ENCODE data around the gene ANKRD63. TPM values are rescaled to one million over a fixed set of nuclear protein-coding genes. Genes with fewer than 3 reads are reported as not detected.

The ANKRD63 gene
- total RNA-seq, 1 experiment from 2014 or later: not detected

GRCh38 chr15:40300771-40301170 lies 17.9 kb upstream of the ANKRD63 start:
- H3K9me3 Mint-ChIP-seq (ENCODE audit: unreplicated experiment): peaks cover 7% of the 10 kb centered on the region
- H3K36me3 Mint-ChIP-seq (ENCODE audit: insufficient read depth, unreplicated experiment): no peaks in the 10 kb centered on the region
- peaks cover 24% of the 10 kb centered on the region for H3K27me3 Mint-ChIP-seq (ENCODE audit: insufficient read depth, unreplicated experiment)
- ChIA-PET POLR2A (no interaction called here), CTCF (interaction anchor here (1.0 to 2.8 kb wide), 2 partner anchors 9 to 26 kb away, joined by 4 to 12 read pairs; no protein-coding TSS in a partner anchor)
- no peak overlapping the region for H3K27ac Mint-ChIP-seq (ENCODE audit: low read depth, unreplicated experiment)
- no peaks in the 10 kb centered on the region for H3K4me1 Mint-ChIP-seq (ENCODE audit: insufficient read depth, unreplicated experiment)
- no peak for TF ChIP-seq CTCF (IDR thresholded peaks at IDR 0.05; ENCODE audit: unreplicated experiment)
- intact Hi-C loops (cut with micrococcal nuclease): no loop called here
- no peak overlapping the region for H3K4me3 Mint-ChIP-seq (ENCODE audit: unreplicated experiment)
- DNase-seq (ENCODE audit: unreplicated experiment): no peak
- no TSS peak for BruUV-seq (replicated peaks)

DNA sequence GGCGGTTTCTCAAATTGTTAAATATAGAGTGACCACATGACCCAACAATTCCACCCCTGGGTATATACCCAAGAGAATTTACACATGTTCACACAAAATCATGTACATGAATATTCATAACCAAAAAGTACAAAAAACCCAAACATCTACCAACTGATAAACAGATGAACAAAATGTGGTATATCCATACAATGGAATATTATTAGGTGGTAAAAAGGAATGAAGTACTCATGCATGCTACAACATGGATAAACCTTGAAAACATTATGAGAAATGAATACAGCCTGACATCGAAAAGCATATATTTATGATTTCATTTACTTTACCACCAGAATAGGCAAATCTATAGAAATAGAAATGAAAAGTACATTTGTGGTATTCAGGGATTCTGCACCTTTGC lies 17.5 kb upstream of the ANKRD63 start:
- no peak overlapping the region for H3K27ac Mint-ChIP-seq (ENCODE audit: low read depth, unreplicated experiment)
- no peak overlapping the region for H3K4me3 Mint-ChIP-seq (ENCODE audit: unreplicated experiment)
- POLR2A ChIA-PET: no interaction called here
- no peak for DNase-seq (ENCODE audit: unreplicated experiment)
- no peaks in the 10 kb centered on the region for H3K4me1 Mint-ChIP-seq (ENCODE audit: insufficient read depth, unreplicated experiment)
- intact Hi-C loops (cut with micrococcal nuclease): no loop called here
- BruUV-seq (replicated peaks): no TSS peak
- H3K9me3 Mint-ChIP-seq (ENCODE audit: unreplicated experiment): peaks cover 7% of the 10 kb centered on the region
- TF ChIP-seq CTCF (IDR thresholded peaks at IDR 0.05; ENCODE audit: unreplicated experiment): no peak
- CTCF ChIA-PET: interaction anchor here (1.0 kb wide), 1 partner anchor 9 kb away, joined by 4 read pairs; no protein-coding TSS in a partner anchor
- peaks cover 28% of the 10 kb centered on the region for H3K27me3 Mint-ChIP-seq (ENCODE audit: insufficient read depth, unreplicated experiment)
- no peaks in the 10 kb centered on the region for H3K36me3 Mint-ChIP-seq (ENCODE audit: insufficient read depth, unreplicated experiment)

DNA sequence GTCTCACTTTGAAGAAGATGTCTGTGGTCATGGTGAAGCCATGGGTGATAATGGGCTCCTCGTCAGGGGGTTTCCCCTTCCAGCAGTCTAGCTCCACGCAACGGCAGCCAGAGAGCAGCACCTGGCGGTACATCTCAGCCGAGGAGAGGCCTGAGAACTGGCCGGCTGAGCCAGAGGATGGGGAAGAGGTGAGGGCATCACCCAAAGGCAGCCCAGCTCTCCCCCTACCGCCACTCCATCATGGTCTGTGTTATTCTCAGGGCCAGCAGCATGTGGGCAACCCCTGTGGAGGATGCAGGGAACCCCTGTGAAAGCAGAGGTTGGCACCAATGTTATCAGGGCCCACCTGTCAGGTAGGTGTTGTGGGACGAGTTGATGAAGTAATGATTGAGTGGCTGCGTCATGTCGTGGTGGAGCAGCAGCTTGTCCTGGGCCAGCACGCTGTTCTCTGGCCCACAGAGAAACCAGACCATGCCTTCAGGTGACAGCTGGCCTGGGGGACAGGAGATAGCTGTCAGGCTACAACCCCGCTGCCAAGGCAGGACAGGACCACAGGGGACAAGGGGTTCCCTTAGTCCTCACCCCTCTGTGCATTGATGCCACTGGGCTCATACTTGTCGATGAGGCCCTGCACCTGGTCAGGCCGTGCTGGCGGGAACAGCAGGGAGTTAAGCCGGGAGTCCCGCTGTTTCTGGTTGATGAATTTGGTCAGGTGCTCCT lies 15.5 kb upstream of the ANKRD63 start:
- intact Hi-C loops (cut with micrococcal nuclease): no loop called here
- DNase-seq (ENCODE audit: unreplicated experiment): no peak
- Mint-ChIP-seq H3K27ac (ENCODE audit: low read depth, unreplicated experiment) (no peak overlapping the region), H3K9me3 (ENCODE audit: unreplicated experiment) (peaks cover 7% of the 10 kb centered on the region), H3K36me3 (ENCODE audit: insufficient read depth, unreplicated experiment) (no peaks in the 10 kb centered on the region), H3K27me3 (ENCODE audit: insufficient read depth, unreplicated experiment) (peaks cover 19% of the 10 kb centered on the region), H3K4me1 (ENCODE audit: insufficient read depth, unreplicated experiment) (no peaks in the 10 kb centered on the region), H3K4me3 (ENCODE audit: unreplicated experiment) (no peak overlapping the region)
- ChIA-PET CTCF (interaction anchor here (0.5 to 0.6 kb wide), 3 partner anchors 46 to 190 kb away, joined by 3 read pairs; partner anchors contain the start of gene BMF), POLR2A (interaction anchor here (0.9 kb wide), 1 partner anchor 12 kb away, joined by 3 read pairs; no protein-coding TSS in a partner anchor)
- BruUV-seq (replicated peaks): no TSS peak
- no peak for TF ChIP-seq CTCF (IDR thresholded peaks at IDR 0.05; ENCODE audit: unreplicated experiment)

DNA sequence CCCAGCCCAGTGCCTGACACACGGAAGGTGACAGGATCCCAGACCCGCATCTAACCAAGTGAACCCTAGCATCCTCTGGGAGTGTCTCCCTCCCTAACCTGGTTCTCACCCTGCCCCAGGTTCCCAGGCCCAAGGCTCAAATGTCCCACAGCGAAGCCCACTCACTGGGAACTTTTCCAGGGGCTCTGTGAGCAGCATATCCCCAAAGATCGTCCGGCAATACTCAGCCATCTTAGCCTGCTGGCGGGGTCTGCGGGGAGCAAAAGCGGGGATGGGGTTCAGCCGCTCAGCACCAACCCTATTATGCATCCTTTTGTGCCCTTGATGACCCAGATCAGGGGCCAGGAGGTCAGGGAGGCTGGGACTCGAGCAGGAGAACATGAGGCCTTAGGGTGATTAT lies 14.5 kb upstream of the ANKRD63 start:
- BruUV-seq (replicated peaks): no TSS peak
- H3K9me3 Mint-ChIP-seq (ENCODE audit: unreplicated experiment): peaks cover 7% of the 10 kb centered on the region
- no peak for TF ChIP-seq CTCF (IDR thresholded peaks at IDR 0.05; ENCODE audit: unreplicated experiment)
- peaks cover 19% of the 10 kb centered on the region for H3K27me3 Mint-ChIP-seq (ENCODE audit: insufficient read depth, unreplicated experiment)
- no peak for DNase-seq (ENCODE audit: unreplicated experiment)
- intact Hi-C loops (cut with micrococcal nuclease): no loop called here
- POLR2A ChIA-PET: no interaction called here
- H3K4me1 Mint-ChIP-seq (ENCODE audit: insufficient read depth, unreplicated experiment): no peaks in the 10 kb centered on the region
- H3K36me3 Mint-ChIP-seq (ENCODE audit: insufficient read depth, unreplicated experiment): no peaks in the 10 kb centered on the region
- CTCF ChIA-PET: interaction anchor here (0.5 to 1.0 kb wide), 2 partner anchors 22 to 43 kb away, joined by 3 to 4 read pairs; no protein-coding TSS in a partner anchor
- no peak overlapping the region for H3K27ac Mint-ChIP-seq (ENCODE audit: low read depth, unreplicated experiment)
- H3K4me3 Mint-ChIP-seq (ENCODE audit: unreplicated experiment): no peak overlapping the region
